ENCODE measurements around the gene VSIG4. TPM values are rescaled to one million over a fixed set of nuclear protein-coding genes. Genes with fewer than 3 reads are reported as not detected.
"Not testable (repeated sequence)": the region's sequence is repeated elsewhere in the genome, so short reads cannot be mapped to it uniquely, and the experiment has no call there.

VSIG4 gene
- total RNA-seq, 1 experiment from 2014 or later, result not detected

DNA sequence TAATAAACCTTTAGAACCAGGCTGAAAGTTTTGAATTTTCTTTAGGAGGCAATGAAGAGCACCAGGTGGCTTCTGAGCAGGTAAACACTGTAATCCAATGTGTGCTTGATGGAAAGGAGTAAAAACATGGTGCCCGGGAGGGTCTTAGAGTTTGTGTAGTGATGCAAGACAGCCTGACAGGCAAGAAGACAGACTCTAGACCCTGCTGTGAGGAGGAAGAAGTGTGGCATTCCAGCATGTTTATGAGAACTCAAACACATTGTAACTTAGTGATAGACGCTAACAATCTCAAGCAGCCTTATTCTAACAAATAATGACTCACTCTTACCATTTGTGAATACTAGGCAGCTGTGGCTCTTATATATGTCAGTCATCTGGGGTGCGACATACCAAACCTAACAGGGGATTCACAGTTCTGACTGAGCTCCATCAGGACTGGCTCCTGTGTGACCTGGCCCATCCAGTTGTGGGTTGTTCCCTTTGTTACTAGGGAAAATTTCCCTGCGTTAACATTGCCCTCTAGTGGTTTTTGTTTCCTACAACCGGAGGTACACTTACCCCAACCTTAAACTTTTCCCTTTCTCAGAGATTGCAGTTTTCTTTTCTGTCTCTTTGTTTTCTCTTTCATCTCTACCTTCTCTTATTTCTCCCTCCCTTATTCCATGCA is 53.8 kb downstream of the VSIG4 start:
- peak; percentile 38 for DNase-seq (ENCODE audit: low read depth)

DNA sequence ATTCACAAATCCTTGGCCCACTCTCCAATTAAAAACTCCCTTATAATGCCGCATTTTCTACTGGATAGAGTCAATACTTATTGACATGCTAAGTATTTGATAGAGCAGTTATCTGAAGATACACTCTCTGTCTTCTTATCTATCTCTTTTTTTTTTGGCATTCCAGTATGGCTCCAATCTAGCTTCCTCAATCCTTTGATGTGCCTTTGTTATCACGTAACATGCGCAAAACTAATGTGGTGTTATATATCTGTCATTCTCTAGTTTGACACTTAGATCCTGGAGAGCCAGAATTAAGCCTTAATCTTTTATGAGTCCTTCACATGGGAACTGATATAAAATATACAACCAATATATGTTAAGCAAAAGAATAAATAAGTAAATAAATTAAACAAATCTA is 54.7 kb downstream of the VSIG4 start:
- no peak for DNase-seq (ENCODE audit: low read depth)

DNA sequence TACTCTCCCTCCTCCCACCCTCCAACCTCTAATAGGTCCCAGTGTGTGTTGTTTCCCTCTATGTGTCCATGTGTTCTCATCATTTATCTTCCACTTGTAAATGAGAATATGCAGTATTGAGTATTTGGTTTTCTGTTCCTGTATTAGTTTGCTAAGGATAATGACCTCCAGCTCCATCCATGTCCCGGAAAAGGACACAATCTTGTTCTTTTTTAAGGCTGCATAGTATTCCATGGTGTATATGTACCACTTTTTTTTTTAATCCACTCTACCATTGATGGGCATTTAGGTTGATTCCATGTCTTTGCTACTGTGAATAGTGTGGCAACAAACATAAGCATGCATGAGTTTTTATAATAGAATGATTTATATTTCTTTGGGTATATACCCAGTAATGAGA is 62.7 kb downstream of the VSIG4 start:
- not testable (repeated sequence) for DNase-seq (ENCODE audit: low read depth)

DNA sequence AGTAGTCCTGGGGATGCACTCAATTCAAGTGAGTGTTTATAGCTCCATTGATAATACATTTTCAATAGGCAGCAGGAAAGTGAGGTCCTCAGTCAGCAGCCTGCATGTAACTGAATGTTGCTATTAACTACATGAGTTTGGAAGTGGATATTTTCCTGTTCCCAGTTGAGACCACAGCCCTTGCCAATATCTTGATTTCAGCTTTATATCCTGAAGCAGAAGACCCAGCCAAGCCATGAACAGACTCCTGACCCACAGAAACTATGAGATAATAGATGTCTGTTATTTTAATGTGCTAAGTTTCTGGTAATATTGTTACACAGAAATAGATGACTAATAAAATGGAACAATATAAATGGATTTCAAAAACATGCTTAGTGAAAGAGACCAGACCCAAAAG is 63.7 kb downstream of the VSIG4 start:
- DNase-seq (ENCODE audit: low read depth), result no peak

DNA sequence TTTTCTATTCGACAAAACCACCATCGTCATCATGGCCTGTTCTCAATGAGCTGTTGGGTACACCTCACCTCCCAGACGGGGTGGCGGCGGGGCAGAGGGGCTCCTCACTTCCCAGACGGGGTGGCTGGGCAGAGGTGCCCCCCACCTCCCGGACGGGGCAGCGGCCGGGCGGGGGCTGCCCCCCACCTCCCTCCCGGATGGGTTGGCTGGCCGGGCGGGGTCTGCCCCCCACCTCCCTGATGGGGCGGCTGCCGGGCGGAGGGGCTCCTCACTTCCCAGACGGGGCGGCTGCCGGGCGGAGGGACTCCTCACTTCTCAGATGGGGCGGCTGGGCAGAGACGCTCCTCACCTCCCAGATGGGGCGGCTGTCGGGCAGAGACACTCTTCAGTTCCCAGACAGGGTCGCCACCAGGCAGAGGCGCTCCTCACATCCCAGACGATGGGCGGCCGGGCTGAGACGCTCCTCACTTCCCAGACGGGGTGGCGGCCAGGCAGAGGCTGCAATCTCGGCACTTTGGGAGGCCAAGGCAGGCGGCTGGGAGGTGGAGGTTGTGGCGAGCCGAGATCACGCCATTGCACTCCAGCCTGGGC is 64.6 kb downstream of the VSIG4 start:
- DNase-seq (ENCODE audit: low read depth), result not testable (repeated sequence)

Other genes with a start within 250 kb of the VSIG4 start
- 2.7 and 3.2 TPM in 2 replicates for gene HEPH, start 124.2 kb upstream of the VSIG4 start, total RNA-seq (2014; rRNA removed; shearing (Covaris generic))

All from HT1080 (cell line).